H7 (cell line): Measurements from ENCODE around the gene ME2. TPM values are rescaled to one million over a fixed set of nuclear protein-coding genes. Genes with fewer than 3 reads are reported as not detected.
"Not testable (repeated sequence)": the region's sequence is repeated elsewhere in the genome, so short reads cannot be mapped to it uniquely, and the experiment has no call there.

Source experiments
- DNase-seq: peaks from one replicate; pipeline ENCODE4 v3.0.0; 2012
- H3K27me3 ChIP-seq: 2 replicates; pipeline ENCODE4 v1.6.0; 2011; ENCODE audit warnings: mild to moderate bottlenecking, low read length; ENCODE audit not compliant: control insufficient read depth, insufficient read depth
- H3K36me3 ChIP-seq: replicated peaks from 2 replicates; pipeline ENCODE4 v1.5.1; 2011; ENCODE audit warnings: low read length; ENCODE audit not compliant: control insufficient read depth, insufficient read depth
- H3K4me3 ChIP-seq: 2 replicates; pipeline ENCODE4 v1.5.1; 2011; ENCODE audit warnings: low read depth, mild to moderate bottlenecking, control low read depth, low read length, moderate library complexity; ENCODE audit not compliant: insufficient read depth
- total RNA-seq: library from RNA; depleted of rRNA; stranded (reverse); fragments of >200 nt; shearing (Covaris generic); gene quantifications from 2 replicates; pipeline ENCODE4 v1.2.3, GENCODE V29; 2014

Gene ME2
- total RNA-seq, 1 experiment from 2014 or later: 86.0 TPM

GRCh38 chr18:50961974-50962373 lies 83.1 kb downstream of the ME2 start:
- no peaks in the 10 kb centered on the region for H3K27me3 ChIP-seq
- H3K4me3 ChIP-seq: no peak overlapping the region
- DNase-seq: no peak
- H3K36me3 ChIP-seq: no peaks in the 10 kb centered on the region

GRCh38 chr18:50967714-50968661 lies 89.1 kb downstream of the ME2 start, which contains the start of gene ELAC1:
Gene ELAC1 (plus strand): TSS chr18:50968040. CDS start chr18:50974405, 6,365 bp downstream.
- peak; percentile 91 for DNase-seq
- Histone ChIP-seq H3K27me3 (no peaks in the 10 kb centered on the region), H3K4me3 (peak within 1 kb of the TSS; percentile 79), H3K36me3 (no peaks in the 10 kb centered on the region)

GRCh38 chr18:50969448-50969847 lies 90.5 kb downstream of the ME2 start:
- DNase-seq: no peak
- Histone ChIP-seq H3K36me3 (no peaks in the 10 kb centered on the region), H3K4me3 (no peak overlapping the region), H3K27me3 (no peaks in the 10 kb centered on the region)

- no peak overlapping the region for H3K4me3 ChIP-seq
- DNase-seq: no peak
- 0 out of 2 replicates have a peak, but pooled peaks cover 1% of the 10 kb centered on the region for H3K36me3 ChIP-seq
- H3K27me3 ChIP-seq: no peaks in the 10 kb centered on the region
These were observed 91.1 kb downstream of the ME2 start for GRCh38 chr18:50970006-50970405.

- not testable (repeated sequence) for H3K36me3 ChIP-seq, DNase-seq
These were observed 93.5 kb downstream of the ME2 start for GRCh38 chr18:50972404-50972803.

GRCh38 chr18:50973367-50974126 lies 94.6 kb downstream of the ME2 start:
- Histone ChIP-seq H3K4me3 (no peak overlapping the region), H3K27me3 (no peaks in the 10 kb centered on the region), H3K36me3 (peaks cover 3% of the 10 kb centered on the region; the same call in 1 of the 2 replicates)
- no peak for DNase-seq

More at GRCh38 chr18:50972404-50972803, 93.5 kb downstream of the ME2 start:
- H3K27me3 ChIP-seq, H3K4me3 ChIP-seq: not testable (repeated sequence)

GRCh38 chr18:50977037-50977760 lies 98.3 kb downstream of the ME2 start:
- Histone ChIP-seq H3K27me3 (no peaks in the 10 kb centered on the region), H3K36me3 (peaks cover 3% of the 10 kb centered on the region; the same call in 1 of the 2 replicates), H3K4me3 (no peak overlapping the region)
- no peak for DNase-seq

GRCh38 chr18:50981381-50981780 lies 102.5 kb downstream of the ME2 start:
- DNase-seq: no peak
- Histone ChIP-seq H3K27me3 (no peaks in the 10 kb centered on the region), H3K36me3 (no peaks in the 10 kb centered on the region), H3K4me3 (no peak overlapping the region)

GRCh38 chr18:50982086-50982801 lies 103.3 kb downstream of the ME2 start:
- DNase-seq: no peak
- no peaks in the 10 kb centered on the region for H3K27me3 ChIP-seq
- no peaks in the 10 kb centered on the region for H3K36me3 ChIP-seq
- no peak overlapping the region for H3K4me3 ChIP-seq

- Histone ChIP-seq H3K27me3 (no peaks in the 10 kb centered on the region), H3K4me3 (no peak overlapping the region), H3K36me3 (no peaks in the 10 kb centered on the region)
- DNase-seq: no peak
These were observed 103.9 kb downstream of the ME2 start for GRCh38 chr18:50982802-50983179.

- no peak overlapping the region for H3K4me3 ChIP-seq
- no peaks in the 10 kb centered on the region for H3K36me3 ChIP-seq
- DNase-seq: no peak
- H3K27me3 ChIP-seq: no peaks in the 10 kb centered on the region
These were observed 107.6 kb downstream of the ME2 start for GRCh38 chr18:50986360-50987087.

- Histone ChIP-seq H3K4me3 (no peak overlapping the region), H3K36me3 (no peaks in the 10 kb centered on the region), H3K27me3 (no peaks in the 10 kb centered on the region)
- DNase-seq: no peak
These were observed 108.3 kb downstream of the ME2 start for GRCh38 chr18:50987261-50987660.

- no peak for DNase-seq
- Histone ChIP-seq H3K27me3 (no peaks in the 10 kb centered on the region), H3K36me3 (no peaks in the 10 kb centered on the region), H3K4me3 (no peak overlapping the region)
These were observed 110.8 kb downstream of the ME2 start for GRCh38 chr18:50989711-50990110.
